Medulla oblongata (tissue), 1 donor: ENCODE data around the gene CDH20.

ENCODE experiments used
- DNase-seq: peaks from one replicate; pipeline ENCODE4 v3.0.0-alpha.2; 2015; ENCODE audit errors: extremely low spot score

CDH20 gene

GRCh38 chr18:61333271-61333745, at the start of gene CDH20:
CDH20 (plus strand) TSS chr18:61333430.
- DNase-seq: peak; percentile 57

GRCh38 chr18:61284039-61284438, 49.2 kb upstream of the CDH20 start:
- no peak for DNase-seq

- no peak for DNase-seq
These were observed 47.5 kb upstream of the CDH20 start for GRCh38 chr18:61285777-61286176.

GRCh38 chr18:61286867-61287266, 46.4 kb upstream of the CDH20 start:
- no peak for DNase-seq

GRCh38 chr18:61290616-61291015, 42.6 kb upstream of the CDH20 start:
- DNase-seq: no peak

GRCh38 chr18:61292280-61293035, 40.8 kb upstream of the CDH20 start:
- DNase-seq: no peak

- DNase-seq: no peak
These were observed 38.1 kb upstream of the CDH20 start for GRCh38 chr18:61295153-61295552.

- no peak for DNase-seq
These were observed 25.2 kb upstream of the CDH20 start for GRCh38 chr18:61308004-61308403.

- DNase-seq: peak; percentile 58
These were observed 24.3 kb upstream of the CDH20 start for GRCh38 chr18:61308795-61309393.

GRCh38 chr18:61322265-61322873, 10.9 kb upstream of the CDH20 start:
- peak; percentile 95 for DNase-seq

GRCh38 chr18:61323951-61324350, 9.3 kb upstream of the CDH20 start:
- no peak for DNase-seq

- no peak for DNase-seq
These were observed 6.8 kb upstream of the CDH20 start for GRCh38 chr18:61326407-61326806.

- peak; percentile 83 for DNase-seq
These were observed 3.8 kb upstream of the CDH20 start for GRCh38 chr18:61329398-61329797.

- DNase-seq: no peak
These were observed 2.2 kb upstream of the CDH20 start for GRCh38 chr18:61331051-61331450.

GRCh38 chr18:61333746-61334490, 688 bp downstream of the CDH20 start:
- DNase-seq: peak; percentile 44

- peak; percentile 83 for DNase-seq
These were observed 1.2 kb downstream of the CDH20 start for GRCh38 chr18:61334491-61334850.

GRCh38 chr18:61334951-61335683, 1.9 kb downstream of the CDH20 start:
- DNase-seq: peak; percentile 71

- peak; percentile 70 for DNase-seq
These were observed 2.7 kb downstream of the CDH20 start for GRCh38 chr18:61335684-61336555.

GRCh38 chr18:61336766-61337165, 3.5 kb downstream of the CDH20 start:
- DNase-seq: peak; percentile 95

- DNase-seq: peak; percentile 53
These were observed 4.3 kb downstream of the CDH20 start for GRCh38 chr18:61337527-61337926.

- DNase-seq: peak; percentile 42
These were observed 6.9 kb downstream of the CDH20 start for GRCh38 chr18:61340148-61340547.
